H9 (cell line): ENCODE results near the gene PLA2G15. TPM values are rescaled to one million over a fixed set of nuclear protein-coding genes. Genes with fewer than 3 reads are reported as not detected.

Experiments used
- DNase-seq: peaks from one replicate; pipeline ENCODE4 v3.0.0-alpha.2; 2017
- H2AFZ ChIP-seq: one replicate; pipeline ENCODE4 v1.6.1; 2013; ENCODE audit warnings: mild to moderate bottlenecking, low read length, control low read depth, moderate library complexity
- H2AK5ac ChIP-seq: 2 replicates; pipeline ENCODE4 v1.6.1; 2013; ENCODE audit warnings: low read length, control low read depth, mixed read lengths; ENCODE audit not compliant: insufficient read length
- H2BK120ac ChIP-seq: one replicate; pipeline ENCODE4 v1.6.1; 2013; ENCODE audit warnings: low read depth, mild to moderate bottlenecking, low read length, control low read depth, inconsistent platforms; ENCODE audit not compliant: poor library complexity, severe bottlenecking
- H2BK12ac ChIP-seq: 2 replicates; pipeline ENCODE4 v1.6.1; 2013; ENCODE audit warnings: low read length, control low read depth, mixed read lengths, low read depth; ENCODE audit not compliant: insufficient read length
- H2BK15ac ChIP-seq: 2 replicates; pipeline ENCODE4 v1.6.1; 2013; ENCODE audit warnings: low read depth, low read length, control low read depth
- H2BK20ac ChIP-seq: one replicate; pipeline ENCODE4 v1.6.1; 2013; ENCODE audit warnings: low read depth, mild to moderate bottlenecking, low read length, control low read depth, inconsistent platforms; ENCODE audit not compliant: poor library complexity, severe bottlenecking
- H2BK5ac ChIP-seq: 2 replicates; pipeline ENCODE4 v1.6.1; 2013; ENCODE audit warnings: low read length, control low read depth, mixed read lengths; ENCODE audit not compliant: insufficient read length
- H3K14ac ChIP-seq: 2 replicates; pipeline ENCODE4 v1.6.1; 2013; ENCODE audit warnings: low read length, control low read depth; ENCODE audit not compliant: insufficient read depth
- H3K18ac ChIP-seq: 2 replicates; pipeline ENCODE4 v1.6.1; 2013; ENCODE audit warnings: low read depth, mild to moderate bottlenecking, mixed read lengths, low read length, control low read depth; ENCODE audit not compliant: insufficient read length
- H3K23ac ChIP-seq: 2 replicates; pipeline ENCODE4 v1.6.1; 2013; ENCODE audit warnings: low read length, control low read depth, mixed read lengths, low read depth; ENCODE audit not compliant: insufficient read length
- H3K23me2 ChIP-seq: 2 replicates; pipeline ENCODE4 v1.6.1; 2013; ENCODE audit warnings: low read depth, mild to moderate bottlenecking, mixed read lengths, low read length, control low read depth; ENCODE audit not compliant: insufficient read length, poor library complexity, severe bottlenecking
- H3K27ac ChIP-seq: 2 replicates; pipeline ENCODE4 v1.5.1; 2013; ENCODE audit warnings: low read length, control low read depth, mixed read lengths, low read depth; ENCODE audit not compliant: insufficient read length
- H3K27me3 ChIP-seq: 2 replicates; pipeline ENCODE4 v1.6.1; 2013; ENCODE audit warnings: low read length, control low read depth, inconsistent platforms; ENCODE audit not compliant: insufficient read depth
- H3K4ac ChIP-seq: 2 replicates; pipeline ENCODE4 v1.6.1; 2013; ENCODE audit warnings: low read depth, mild to moderate bottlenecking, control low read depth, inconsistent platforms, low read length, moderate library complexity
- H3K4me1 ChIP-seq: 2 replicates; pipeline ENCODE4 v1.6.1; 2013; ENCODE audit warnings: low read length, control low read depth, inconsistent platforms; ENCODE audit not compliant: insufficient read depth
- H3K4me2 ChIP-seq: 2 replicates; pipeline ENCODE4 v1.6.1; 2013; ENCODE audit warnings: low read length, control low read depth, mixed read lengths; ENCODE audit not compliant: insufficient read length, insufficient read depth
- H3K56ac ChIP-seq: 2 replicates; pipeline ENCODE4 v1.6.1; 2013; ENCODE audit warnings: low read depth, mild to moderate bottlenecking, mixed read lengths, low read length, control low read depth; ENCODE audit not compliant: insufficient read length
- H3K79me1 ChIP-seq: 2 replicates; pipeline ENCODE4 v1.6.1; 2013; ENCODE audit warnings: low read depth, mild to moderate bottlenecking, moderate library complexity, low read length, control low read depth, inconsistent platforms; ENCODE audit not compliant: insufficient read depth, poor library complexity, severe bottlenecking
- H3K79me2 ChIP-seq: 2 replicates; pipeline ENCODE4 v1.6.1; 2013; ENCODE audit warnings: low read length, control low read depth, inconsistent platforms; ENCODE audit not compliant: insufficient read depth
- H3K9ac ChIP-seq: 2 replicates; pipeline ENCODE4 v1.6.1; 2013; ENCODE audit warnings: low read length, control low read depth, mixed read lengths; ENCODE audit not compliant: insufficient read length; ENCODE audit errors: extremely low read depth
- H3K9me3 ChIP-seq: one replicate; pipeline ENCODE4 v1.6.1; 2013; ENCODE audit warnings: low read depth, low read length, inconsistent platforms; ENCODE audit not compliant: control insufficient read depth
- H3T11ph ChIP-seq: one replicate; pipeline ENCODE4 v1.6.1; 2013; ENCODE audit warnings: mild to moderate bottlenecking, low read length, control low read depth, inconsistent platforms
- H4K20me1 ChIP-seq: one replicate; pipeline ENCODE4 v1.6.1; 2013; ENCODE audit not compliant: control insufficient read depth, insufficient read length, insufficient read depth
- H4K5ac ChIP-seq: 2 replicates; pipeline ENCODE4 v1.6.1; 2013; ENCODE audit warnings: low read depth, mild to moderate bottlenecking, mixed read lengths, low read length, control low read depth; ENCODE audit not compliant: insufficient read length
- H4K8ac ChIP-seq: replicated peaks from 2 replicates; pipeline ENCODE4 v1.6.1; 2013; ENCODE audit warnings: low read length, control low read depth, mixed read lengths, low read depth; ENCODE audit not compliant: insufficient read length
- H4K91ac ChIP-seq: 2 replicates; pipeline ENCODE4 v1.6.1; 2013; ENCODE audit warnings: low read depth, mild to moderate bottlenecking, moderate library complexity, mixed read lengths, low read length, control low read depth; ENCODE audit not compliant: insufficient read length
- H3K27ac Mint-ChIP-seq, 3 experiments: 2 replicates in 2 of 3; 3 replicates in 1 of 3; pipeline ENCODE4 v1.8.0; 2020 to 2021; ENCODE audit warnings: mixed read lengths in 3 of 3, mild to moderate bottlenecking in 1 of 3, moderate library complexity in 1 of 3
- H3K27me3 Mint-ChIP-seq: 2 replicates; pipeline ENCODE4 v1.8.0; 2021; ENCODE audit warnings: low read depth, mild to moderate bottlenecking, moderate library complexity, mixed read lengths
- H3K36me3 Mint-ChIP-seq, 3 experiments: 2 replicates in 2 of 3; 3 replicates in 1 of 3; pipeline ENCODE4 v1.8.0; 2020 to 2021; ENCODE audit warnings: low read depth in 3 of 3, mixed read lengths in 3 of 3; ENCODE audit not compliant: insufficient read depth in 1 of 3
- H3K4me1 Mint-ChIP-seq, 2 experiments: 2 replicates each; pipeline ENCODE4 v1.8.0; 2020; ENCODE audit warnings: mixed read lengths in 2 of 2
- H3K4me3 Mint-ChIP-seq, 2 experiments: 2 replicates in 1 of 2; 3 replicates in 1 of 2; pipeline ENCODE4 v1.8.0; 2020 to 2021; ENCODE audit warnings: mild to moderate bottlenecking in 2 of 2, mixed read lengths in 2 of 2, moderate library complexity in 1 of 2
- H3K9me3 Mint-ChIP-seq, 2 experiments: 2 replicates in 1 of 2; 3 replicates in 1 of 2; pipeline ENCODE4 v1.8.0; 2020; ENCODE audit warnings: mild to moderate bottlenecking in 2 of 2, mixed read lengths in 2 of 2, moderate library complexity in 1 of 2
- WGBS: extraction: QIAGEN DNeasy Blood & Tissue Kit; methylation state at CpG from one replicate; pipeline ENCODE4 v1.1.7; 2013; ENCODE audit warnings: missing lambda C conversion rate, low lambda C conversion rate, mixed read lengths; ENCODE audit not compliant: insufficient read length; ENCODE audit errors: extremely low coverage; 5-methylcytosine and 5-hydroxymethylcytosine counted together
- total RNA-seq: library from RNA; stranded (reverse); gene quantifications from 2 replicates; pipeline ENCODE4 v1.2.1, GENCODE V29; 2021
- TF ChIP-seq, protein P1 (sequence below): fragments of 200-600 bp; sonication (generic); conservative IDR thresholded peaks from 3 replicates; pipeline ENCODE4 v1.8.0; 2021; ENCODE audit warnings: antibody characterized with exemption, mild to moderate bottlenecking

PLA2G15 gene
- total RNA-seq, 1 experiment from 2014 or later = 11.0 TPM

DNA sequence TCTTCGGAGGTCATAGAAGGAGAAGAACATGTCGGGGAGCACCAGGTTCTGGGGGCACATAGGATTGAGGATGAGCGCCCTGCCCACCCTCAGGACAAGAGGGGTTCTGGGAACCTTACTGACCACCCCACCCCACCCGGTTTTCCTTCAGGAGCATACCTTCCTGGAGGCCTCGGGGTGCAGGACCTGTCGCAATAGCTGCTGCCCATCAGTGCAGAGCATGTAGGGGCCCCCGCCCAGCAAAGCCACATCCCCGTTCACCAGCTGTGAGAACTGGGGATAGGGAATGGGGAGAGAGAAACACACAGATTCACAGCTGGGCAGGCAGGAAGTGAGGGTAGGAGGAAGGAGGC lies 11.4 kb upstream of the PLA2G15 start:
- no peaks in the 10 kb centered on the region for H4K20me1 ChIP-seq
- H3K4me2 ChIP-seq = peak overlapping the region; percentile 69
- Mint-ChIP-seq H3K27me3 (peaks cover 3% of the 10 kb centered on the region), H3K9me3 (no peaks in the 10 kb centered on the region; a peak in 1 of 5 replicates), H3K4me3 (peak overlapping the region; percentile 21 to 89; a peak in 2 of 5 replicates), H3K27ac (peak overlapping the region in 2 of 3 experiments; percentile 60 to 76; a peak in 4 of 7 replicates), H3K36me3 (peaks cover 10 to 46% (median 44%) of the 10 kb centered on the region in 3 experiments), H3K4me1 (peaks cover 24 to 29% of the 10 kb centered on the region in 2 experiments)
- no peak overlapping the region for H2AK5ac ChIP-seq
- no peak overlapping the region for H3T11ph ChIP-seq
- no peak overlapping the region for H2BK120ac ChIP-seq
- no peaks in the 10 kb centered on the region for H3K9me3 ChIP-seq
- TF ChIP-seq, protein P1, sequence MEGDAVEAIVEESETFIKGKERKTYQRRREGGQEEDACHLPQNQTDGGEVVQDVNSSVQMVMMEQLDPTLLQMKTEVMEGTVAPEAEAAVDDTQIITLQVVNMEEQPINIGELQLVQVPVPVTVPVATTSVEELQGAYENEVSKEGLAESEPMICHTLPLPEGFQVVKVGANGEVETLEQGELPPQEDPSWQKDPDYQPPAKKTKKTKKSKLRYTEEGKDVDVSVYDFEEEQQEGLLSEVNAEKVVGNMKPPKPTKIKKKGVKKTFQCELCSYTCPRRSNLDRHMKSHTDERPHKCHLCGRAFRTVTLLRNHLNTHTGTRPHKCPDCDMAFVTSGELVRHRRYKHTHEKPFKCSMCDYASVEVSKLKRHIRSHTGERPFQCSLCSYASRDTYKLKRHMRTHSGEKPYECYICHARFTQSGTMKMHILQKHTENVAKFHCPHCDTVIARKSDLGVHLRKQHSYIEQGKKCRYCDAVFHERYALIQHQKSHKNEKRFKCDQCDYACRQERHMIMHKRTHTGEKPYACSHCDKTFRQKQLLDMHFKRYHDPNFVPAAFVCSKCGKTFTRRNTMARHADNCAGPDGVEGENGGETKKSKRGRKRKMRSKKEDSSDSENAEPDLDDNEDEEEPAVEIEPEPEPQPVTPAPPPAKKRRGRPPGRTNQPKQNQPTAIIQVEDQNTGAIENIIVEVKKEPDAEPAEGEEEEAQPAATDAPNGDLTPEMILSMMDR = no peak
- H3K4me1 ChIP-seq = no peaks in the 10 kb centered on the region; the same call in 1 of the 2 replicates
- H4K5ac ChIP-seq = no peak overlapping the region
- no peak overlapping the region for H2BK12ac ChIP-seq
- DNase-seq = no peak
- H3K79me1 ChIP-seq = no peaks in the 10 kb centered on the region
- no peaks in the 10 kb centered on the region for H3K27me3 ChIP-seq
- H3K23me2 ChIP-seq = peaks cover 13% of the 10 kb centered on the region
- H4K8ac ChIP-seq = no peak overlapping the region
- no peak overlapping the region for H4K91ac ChIP-seq
- no peak overlapping the region for H3K18ac ChIP-seq
- H3K56ac ChIP-seq = no peak overlapping the region
- no peak overlapping the region for H2AFZ ChIP-seq
- no peak overlapping the region for H3K27ac ChIP-seq
- H2BK5ac ChIP-seq = no peak overlapping the region
- H3K4ac ChIP-seq = no peak overlapping the region
- H3K9ac ChIP-seq = no peak overlapping the region
- no CpG with 5 or more reads among the region's 8 CpGs for WGBS
- H3K79me2 ChIP-seq = no peaks in the 10 kb centered on the region; the same call in 1 of the 2 replicates
- no peak overlapping the region for H3K14ac ChIP-seq
- no peak overlapping the region for H2BK15ac ChIP-seq
- H2BK20ac ChIP-seq = no peak overlapping the region
- no peak overlapping the region for H3K23ac ChIP-seq
